OCI-LY7 (cell line): Measurements from ENCODE around the gene STK32C.

Experiments used
- EZH2phosphoT487 ChIP-seq: fragments of 200-600 bp; sonication (generic); IDR thresholded peaks from 2 replicates; pipeline ENCODE4 v1.6.1; 2018; ENCODE audit warnings: low read depth, borderline replicate concordance, mild to moderate bottlenecking, mixed run types, antibody characterized with exemption, low read length, moderate library complexity, mixed read lengths
- TF ChIP-seq, protein P1 (sequence below): fragments of 200-600 bp; sonication (generic); conservative IDR thresholded peaks from 2 replicates; pipeline ENCODE4 v1.5.1; 2014; ENCODE audit warnings: mild to moderate bottlenecking, antibody characterized with exemption, low read length, moderate library complexity, mixed read lengths

DNA sequence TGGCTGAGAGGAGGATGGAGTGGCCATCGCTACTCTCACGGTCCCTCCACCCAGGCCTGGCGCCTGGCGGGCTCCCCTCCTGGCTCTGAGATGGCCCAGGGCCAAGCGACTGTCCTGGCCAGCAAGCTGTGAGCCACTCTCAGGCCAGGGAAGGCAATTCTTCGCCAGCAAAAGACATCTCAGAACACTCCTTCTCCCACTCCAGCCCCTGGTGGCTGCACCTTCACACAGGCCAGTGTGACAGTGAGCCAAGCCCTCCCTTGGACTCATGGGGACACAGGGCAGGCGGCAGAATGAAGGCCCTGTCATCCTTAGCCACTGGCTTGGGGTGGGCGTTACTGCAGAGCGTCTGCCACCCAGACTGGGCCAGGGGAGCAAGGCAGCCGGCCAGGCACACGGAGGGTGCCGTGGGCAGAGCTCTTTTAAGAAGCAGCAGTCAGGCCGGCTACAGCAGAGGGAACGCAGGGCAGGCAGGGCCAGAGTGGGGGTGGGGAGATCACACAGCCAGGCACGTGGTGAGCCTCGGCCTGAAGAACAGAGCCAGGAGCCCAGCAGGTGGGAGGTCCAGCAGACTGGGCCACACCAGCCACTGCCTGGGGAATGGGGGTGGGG is 14.4 kb downstream of the STK32C start:
- TF ChIP-seq, protein P1, sequence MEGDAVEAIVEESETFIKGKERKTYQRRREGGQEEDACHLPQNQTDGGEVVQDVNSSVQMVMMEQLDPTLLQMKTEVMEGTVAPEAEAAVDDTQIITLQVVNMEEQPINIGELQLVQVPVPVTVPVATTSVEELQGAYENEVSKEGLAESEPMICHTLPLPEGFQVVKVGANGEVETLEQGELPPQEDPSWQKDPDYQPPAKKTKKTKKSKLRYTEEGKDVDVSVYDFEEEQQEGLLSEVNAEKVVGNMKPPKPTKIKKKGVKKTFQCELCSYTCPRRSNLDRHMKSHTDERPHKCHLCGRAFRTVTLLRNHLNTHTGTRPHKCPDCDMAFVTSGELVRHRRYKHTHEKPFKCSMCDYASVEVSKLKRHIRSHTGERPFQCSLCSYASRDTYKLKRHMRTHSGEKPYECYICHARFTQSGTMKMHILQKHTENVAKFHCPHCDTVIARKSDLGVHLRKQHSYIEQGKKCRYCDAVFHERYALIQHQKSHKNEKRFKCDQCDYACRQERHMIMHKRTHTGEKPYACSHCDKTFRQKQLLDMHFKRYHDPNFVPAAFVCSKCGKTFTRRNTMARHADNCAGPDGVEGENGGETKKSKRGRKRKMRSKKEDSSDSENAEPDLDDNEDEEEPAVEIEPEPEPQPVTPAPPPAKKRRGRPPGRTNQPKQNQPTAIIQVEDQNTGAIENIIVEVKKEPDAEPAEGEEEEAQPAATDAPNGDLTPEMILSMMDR, result no peak
- TF ChIP-seq EZH2phosphoT487, result no peak
